ENCODE data around the gene SLFN12L. TPM values are rescaled to one million over a fixed set of nuclear protein-coding genes. Genes with fewer than 3 reads are reported as not detected.
A peak's percentile ranks its signal among the peaks of the same experiment; 100 is the strongest.

The SLFN12L gene
- total and polyA plus RNA-seq, 10 donors = 0.39 to 39.5 (median 30.8) TPM

DNA sequence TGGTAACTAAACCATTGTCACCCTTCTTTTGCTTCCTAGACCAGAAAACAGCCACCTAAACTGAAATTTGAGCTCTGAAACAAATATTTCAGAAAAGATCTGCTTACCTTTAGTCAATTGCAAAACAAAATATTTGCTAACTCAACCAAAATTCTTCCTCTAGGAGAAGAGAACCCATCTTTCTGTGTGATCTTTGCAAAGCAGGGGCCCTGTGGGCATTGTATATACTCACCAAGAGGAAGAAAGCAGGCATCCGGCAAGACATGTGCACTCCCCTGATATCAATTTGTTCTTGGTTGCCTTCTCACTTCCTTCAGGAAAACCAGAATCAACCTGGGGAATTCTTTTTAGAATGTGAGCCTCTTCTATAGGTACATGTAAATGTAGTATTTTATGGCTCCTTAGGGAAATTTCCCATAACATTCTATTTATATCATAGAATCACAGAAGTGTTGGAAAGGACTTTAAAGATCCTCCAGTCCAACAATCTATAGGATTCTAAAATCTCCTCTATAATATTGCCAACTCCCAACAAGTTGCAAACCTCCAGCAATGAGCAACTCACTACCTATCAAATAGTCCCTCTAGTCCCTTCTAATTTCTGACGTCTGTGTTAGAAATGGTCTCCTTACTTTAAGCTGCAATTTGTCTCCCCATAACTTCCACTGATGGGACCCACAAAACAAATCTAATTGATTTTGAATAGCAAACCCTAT lies 22.2 kb upstream of the SLFN12L start:
- 29 to 49% (median 39%) methylated on average over 2 of the region's 2 CpGs for WGBS, 5 donors
- Histone ChIP-seq H3K4me1 (peaks cover 0 to 15% (median 0%) of the 10 kb centered on the region in 6 donors), H3K4me3 (no peak overlapping the region), H3K9me3 (no peaks in the 10 kb centered on the region), H3K27ac (peak overlapping the region in 1 of 8 donors; percentile 49), H3K36me3 (no peaks in the 10 kb centered on the region), H3K27me3 (replicated peaks in 1 of 7) (peaks cover 0 to 7% (median 0%) of the 10 kb centered on the region in 7 donors)
- TF ChIP-seq, protein P1, sequence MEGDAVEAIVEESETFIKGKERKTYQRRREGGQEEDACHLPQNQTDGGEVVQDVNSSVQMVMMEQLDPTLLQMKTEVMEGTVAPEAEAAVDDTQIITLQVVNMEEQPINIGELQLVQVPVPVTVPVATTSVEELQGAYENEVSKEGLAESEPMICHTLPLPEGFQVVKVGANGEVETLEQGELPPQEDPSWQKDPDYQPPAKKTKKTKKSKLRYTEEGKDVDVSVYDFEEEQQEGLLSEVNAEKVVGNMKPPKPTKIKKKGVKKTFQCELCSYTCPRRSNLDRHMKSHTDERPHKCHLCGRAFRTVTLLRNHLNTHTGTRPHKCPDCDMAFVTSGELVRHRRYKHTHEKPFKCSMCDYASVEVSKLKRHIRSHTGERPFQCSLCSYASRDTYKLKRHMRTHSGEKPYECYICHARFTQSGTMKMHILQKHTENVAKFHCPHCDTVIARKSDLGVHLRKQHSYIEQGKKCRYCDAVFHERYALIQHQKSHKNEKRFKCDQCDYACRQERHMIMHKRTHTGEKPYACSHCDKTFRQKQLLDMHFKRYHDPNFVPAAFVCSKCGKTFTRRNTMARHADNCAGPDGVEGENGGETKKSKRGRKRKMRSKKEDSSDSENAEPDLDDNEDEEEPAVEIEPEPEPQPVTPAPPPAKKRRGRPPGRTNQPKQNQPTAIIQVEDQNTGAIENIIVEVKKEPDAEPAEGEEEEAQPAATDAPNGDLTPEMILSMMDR (IDR thresholded peaks at IDR 0.05 in 8 of 11, conservative IDR thresholded peaks at IDR 0.05 in 3 of 11) = no peak
- no peak for TF ChIP-seq POLR2AphosphoS5 (IDR thresholded peaks at IDR 0.05)
- intact Hi-C loops (cut with DNase I; ENCODE audit: low total_unique reads) = no loop called here
- DNase-seq = no peak

DNA sequence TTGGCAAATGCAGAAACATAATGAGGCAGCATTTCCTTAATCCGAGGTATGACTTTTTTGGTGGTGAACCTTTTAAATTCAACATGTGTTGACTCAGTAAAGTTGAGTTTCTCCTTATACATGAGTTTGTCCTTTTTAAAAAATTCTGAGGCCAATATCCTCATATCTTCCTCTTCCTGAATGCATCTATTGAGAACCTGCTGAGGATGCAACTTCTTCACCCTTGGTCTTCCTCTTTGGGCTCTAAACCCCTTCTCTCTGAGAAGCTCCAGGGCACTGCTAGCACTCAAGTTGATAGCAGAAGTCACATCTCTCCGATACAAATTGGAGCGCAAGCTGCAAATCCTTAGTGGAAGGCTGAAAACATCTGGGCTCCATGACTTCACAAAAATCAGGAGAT lies 19.9 kb upstream of the SLFN12L start:
- WGBS, 5 donors = 71 to 80% (median 77%) methylated on average over 3 of the region's 3 CpGs
- no peak overlapping the region for H3K4me3 ChIP-seq

DNA sequence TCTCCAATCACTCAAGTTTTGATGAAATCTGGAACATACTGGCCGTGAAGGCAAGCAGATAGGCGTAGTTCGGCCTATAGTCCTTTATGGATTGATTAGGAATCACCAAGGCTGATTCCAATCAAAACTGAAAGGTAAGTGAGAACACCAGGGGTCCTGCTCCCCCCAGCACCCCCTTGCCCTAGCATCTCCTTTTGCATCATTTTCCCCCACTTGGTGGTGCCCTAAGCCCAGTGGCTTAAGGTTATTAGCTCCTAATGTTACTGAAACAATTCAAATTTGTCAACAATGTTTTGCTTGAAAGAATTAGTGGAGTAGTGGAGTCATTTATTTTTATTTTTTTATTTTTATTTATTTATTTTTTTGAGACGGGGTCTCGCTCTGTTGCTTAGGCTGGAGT lies 18.2 kb upstream of the SLFN12L start:
- H3K4me3 ChIP-seq = no peak overlapping the region
- H3K4me1 ChIP-seq = peaks cover 0 to 15% (median 0%) of the 10 kb centered on the region in 6 donors
- no peaks in the 10 kb centered on the region for H3K9me3 ChIP-seq
- no peak for TF ChIP-seq POLR2A (IDR thresholded peaks at IDR 0.05)
- no peak for TF ChIP-seq POLR2AphosphoS5 (IDR thresholded peaks at IDR 0.05)
- TF ChIP-seq, protein P1 (IDR thresholded peaks at IDR 0.05 in 8 of 11, conservative IDR thresholded peaks at IDR 0.05 in 3 of 11) = no peak
- no peaks in the 10 kb centered on the region for H3K36me3 ChIP-seq
- no peak overlapping the region for H3K27ac ChIP-seq
- WGBS, 5 donors = 85 to 93% (median 92%) methylated on average over 5 of the region's 5 CpGs
- intact Hi-C loops (cut with DNase I; ENCODE audit: low total_unique reads) = no loop called here
- peaks cover 0 to 7% (median 0%) of the 10 kb centered on the region in 7 donors for H3K27me3 ChIP-seq (replicated peaks in 1 of 7)
- DNase-seq = no peak

More for the DNA sequence above, 19.9 kb upstream of the SLFN12L start:
- Histone ChIP-seq H3K9me3 (no peaks in the 10 kb centered on the region), H3K27me3 (replicated peaks in 1 of 7) (peaks cover 0 to 7% (median 0%) of the 10 kb centered on the region in 7 donors), H3K36me3 (no peaks in the 10 kb centered on the region), H3K4me1 (peaks cover 0 to 15% (median 0%) of the 10 kb centered on the region in 6 donors), H3K27ac (peak overlapping the region in 1 of 8 donors; percentile 11)
- no peak for DNase-seq
- intact Hi-C loops (cut with DNase I; ENCODE audit: low total_unique reads) = no loop called here
- TF ChIP-seq POLR2A (IDR thresholded peaks at IDR 0.05) (no peak), POLR2AphosphoS5 (IDR thresholded peaks at IDR 0.05) (no peak)
- TF ChIP-seq, protein P1 (IDR thresholded peaks at IDR 0.05 in 8 of 11, conservative IDR thresholded peaks at IDR 0.05 in 3 of 11) = no peak

DNA sequence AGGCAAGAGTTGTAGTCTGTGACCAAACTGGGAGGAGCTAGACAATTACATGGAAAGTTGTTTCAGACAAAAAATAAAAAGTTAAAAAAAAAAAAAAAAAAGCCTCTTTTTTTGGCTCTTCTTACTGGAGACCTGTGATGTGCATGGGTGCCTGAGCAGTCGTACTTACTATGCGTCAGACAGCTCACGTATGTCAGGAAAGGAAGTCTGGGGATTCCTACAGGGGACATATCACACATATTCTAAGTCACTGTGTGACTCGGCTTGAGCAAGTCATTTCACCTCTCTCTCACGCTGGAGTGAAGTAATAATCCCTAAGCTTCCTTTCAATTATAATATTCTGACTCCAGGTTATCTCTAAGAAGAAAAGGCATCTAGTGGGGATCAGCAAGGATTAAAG lies 17.2 kb upstream of the SLFN12L start:
- 55 to 76% (median 68%) methylated on average over 5 of the region's 5 CpGs for WGBS, 5 donors
- no peak overlapping the region for H3K27ac ChIP-seq
- TF ChIP-seq, protein P1 (IDR thresholded peaks at IDR 0.05 in 8 of 11, conservative IDR thresholded peaks at IDR 0.05 in 3 of 11) = no peak
- no peak for TF ChIP-seq POLR2A (IDR thresholded peaks at IDR 0.05)
- TF ChIP-seq POLR2AphosphoS5 (IDR thresholded peaks at IDR 0.05) = no peak

More for the DNA sequence above, 17.2 kb upstream of the SLFN12L start:
- H3K9me3 ChIP-seq = no peaks in the 10 kb centered on the region
- DNase-seq = no peak
- H3K4me1 ChIP-seq = peaks cover 0 to 9% (median 0%) of the 10 kb centered on the region in 6 donors
- peaks cover 0 to 5% (median 0%) of the 10 kb centered on the region in 7 donors for H3K27me3 ChIP-seq (replicated peaks in 1 of 7)
- no peaks in the 10 kb centered on the region for H3K36me3 ChIP-seq
- intact Hi-C loops (cut with DNase I; ENCODE audit: low total_unique reads) = no loop called here
- H3K4me3 ChIP-seq = no peak overlapping the region

Measured in spleen (tissue), 11 donors.